GM12801 (cell line): ENCODE results near the gene PARP3.

ENCODE experiments used
- CTCF ChIP-seq: IDR thresholded peaks from one replicate; pipeline ENCODE4 v1.5.1; 2011; ENCODE audit warnings: control low read depth; ENCODE audit not compliant: insufficient read length; ENCODE audit errors: extremely low read depth

The PARP3 gene

GRCh38 chr3:51995346-51996163, 53.4 kb downstream of the PARP3 start, which contains the start of gene RPL29:
RPL29 (minus strand) TSS chr3:51995895; CDS start chr3:51995461, 434 bp downstream.
- no peak for TF ChIP-seq CTCF

- TF ChIP-seq CTCF = no peak
These were observed 55.0 kb downstream of the PARP3 start for GRCh38 chr3:51997172-51997571.

- TF ChIP-seq CTCF = no peak
These were observed 55.9 kb downstream of the PARP3 start for GRCh38 chr3:51997935-51998596.
